Activated CD4-positive, CD25-positive, alpha-beta regulatory T cell treated with anti-CD3 and anti-CD28 coated beads, Interleukin-2, amount 50 U/mL, for 24 hours (primary cell): ENCODE results near the gene ROR2.

Experiments used
- ATAC-seq, 2 donors: fragments of 150-1000 bp; cut with Tn5 transposase; one replicate each; pipeline ENCODE4 v1.10.0; 2021; ENCODE audit warnings: mild to moderate bottlenecking in 1 of 2, moderate library complexity in 1 of 2

Gene ROR2

GRCh38 chr9:91900055-91900796 is 49.8 kb downstream of the ROR2 start:
- ATAC-seq: no peak

- no peak for ATAC-seq
These were observed 50.4 kb downstream of the ROR2 start for GRCh38 chr9:91899594-91899993.

- ATAC-seq: no peak
These were observed 50.8 kb downstream of the ROR2 start for GRCh38 chr9:91899219-91899563.

- no peak for ATAC-seq
These were observed 51.4 kb downstream of the ROR2 start for GRCh38 chr9:91898451-91899218.

DNA sequence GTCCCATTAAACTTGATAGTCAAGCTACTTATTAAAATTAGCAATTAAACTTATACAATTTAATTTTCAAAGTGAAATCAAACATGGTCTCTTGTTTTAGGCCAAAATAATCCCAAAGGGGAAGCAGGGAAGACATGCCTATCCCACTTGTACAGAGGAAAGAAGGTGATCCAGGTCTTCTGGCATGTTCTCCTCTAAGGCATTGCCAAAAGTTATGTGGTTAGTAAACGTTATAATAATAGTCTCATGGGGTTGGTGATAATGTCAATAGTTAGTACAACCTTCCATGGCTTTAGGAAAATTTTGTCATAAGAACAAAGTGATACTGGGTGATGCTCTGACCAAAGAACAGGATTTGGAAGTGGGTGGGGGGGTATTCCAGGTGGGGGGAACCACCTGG is 52.8 kb downstream of the ROR2 start:
- ATAC-seq: no peak

GRCh38 chr9:91896513-91897121 is 53.4 kb downstream of the ROR2 start:
- ATAC-seq: no peak

DNA sequence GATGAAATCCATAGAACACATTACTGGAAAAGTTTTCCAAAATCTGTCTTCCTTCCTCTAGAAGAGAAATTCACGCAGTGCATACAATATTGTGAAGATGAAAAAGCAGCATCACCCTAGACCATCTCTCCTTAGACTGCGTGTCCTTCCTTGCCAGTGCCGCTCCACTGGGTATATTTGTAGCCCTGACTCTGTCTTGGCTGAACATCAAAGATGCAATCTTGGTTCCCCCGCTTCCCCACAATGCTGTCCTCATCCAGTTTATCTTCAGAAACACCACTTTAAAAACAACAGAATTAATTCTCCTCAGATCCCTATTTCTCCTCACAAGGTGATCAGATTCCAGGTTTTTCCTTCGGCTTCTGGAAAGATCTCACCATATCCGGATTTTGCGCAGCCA is 53.9 kb downstream of the ROR2 start:
- no peak for ATAC-seq

DNA sequence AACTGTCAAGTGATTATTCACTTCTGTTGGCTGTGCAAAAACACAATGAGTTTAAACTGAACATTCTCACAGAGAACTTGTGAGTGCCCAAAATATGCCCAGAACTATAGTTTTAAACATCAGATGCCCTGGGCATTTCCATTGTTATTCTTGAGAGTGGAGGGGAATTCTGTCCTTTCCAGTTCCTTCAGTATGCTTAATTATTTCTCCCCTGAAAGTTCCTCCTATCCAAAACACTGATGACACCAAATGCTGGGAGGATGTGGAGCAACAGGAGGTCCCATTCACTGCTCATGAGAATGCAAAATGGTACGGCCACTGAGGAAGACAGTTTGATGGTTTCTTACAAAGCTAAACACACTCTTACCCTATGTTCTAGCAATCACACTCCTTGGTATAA is 55.5 kb downstream of the ROR2 start:
- no peak for ATAC-seq

- no peak for ATAC-seq
These were observed 56.0 kb downstream of the ROR2 start for GRCh38 chr9:91894023-91894422.

GRCh38 chr9:91891915-91892314 is 58.1 kb downstream of the ROR2 start:
- ATAC-seq: no peak

DNA sequence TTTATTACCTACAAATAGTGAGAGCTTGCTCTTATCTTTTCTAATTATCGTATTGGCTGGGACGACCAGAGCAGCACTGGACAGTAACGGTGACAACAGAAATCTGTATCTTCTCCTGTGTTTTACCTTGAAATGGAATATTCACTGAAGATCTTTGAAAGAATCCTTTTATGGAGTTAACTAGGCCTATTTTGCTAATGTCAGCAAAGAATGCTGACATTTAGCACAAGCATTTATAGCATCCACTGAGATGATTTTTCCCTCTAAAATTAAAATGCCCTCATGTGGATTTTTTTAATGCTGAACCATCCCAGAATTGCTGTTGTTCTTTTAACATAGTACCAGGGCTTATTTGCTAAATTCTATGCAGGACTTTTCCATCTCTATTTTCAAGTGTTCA is 59.4 kb downstream of the ROR2 start:
- no peak for ATAC-seq

- no peak for ATAC-seq
These were observed 60.7 kb downstream of the ROR2 start for GRCh38 chr9:91889161-91889911.

DNA sequence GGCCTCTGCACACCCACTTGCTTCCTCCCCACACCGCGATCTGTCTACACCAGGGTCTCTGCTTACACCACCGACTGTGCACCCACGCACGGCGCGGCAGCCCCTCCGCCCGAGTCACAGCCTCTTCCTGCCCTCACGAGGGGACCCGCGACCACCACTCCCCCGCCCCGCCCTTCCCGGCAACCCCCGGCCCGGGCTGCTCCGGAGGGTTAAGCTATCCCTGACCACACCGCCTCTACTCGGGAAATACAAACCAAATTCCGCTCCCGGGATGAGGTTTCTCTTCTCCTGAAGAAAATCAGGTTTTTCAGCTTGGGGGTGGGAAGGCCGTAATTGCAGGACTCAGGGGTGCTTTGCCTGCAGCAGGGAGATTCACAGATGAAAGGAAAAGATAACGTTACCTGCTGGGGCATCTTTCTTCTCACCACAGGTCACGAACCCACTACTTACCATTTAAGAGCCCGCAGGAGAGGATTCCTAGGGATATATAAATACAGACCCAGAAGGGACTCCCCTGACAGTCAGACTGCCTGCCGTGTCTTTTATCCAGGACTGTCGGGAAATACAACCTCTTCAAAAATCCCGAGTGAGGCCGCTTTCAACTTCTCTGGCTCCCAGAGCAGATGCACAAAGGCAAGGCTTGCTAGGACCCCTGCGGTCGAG is 63.5 kb downstream of the ROR2 start:
- no peak for ATAC-seq

DNA sequence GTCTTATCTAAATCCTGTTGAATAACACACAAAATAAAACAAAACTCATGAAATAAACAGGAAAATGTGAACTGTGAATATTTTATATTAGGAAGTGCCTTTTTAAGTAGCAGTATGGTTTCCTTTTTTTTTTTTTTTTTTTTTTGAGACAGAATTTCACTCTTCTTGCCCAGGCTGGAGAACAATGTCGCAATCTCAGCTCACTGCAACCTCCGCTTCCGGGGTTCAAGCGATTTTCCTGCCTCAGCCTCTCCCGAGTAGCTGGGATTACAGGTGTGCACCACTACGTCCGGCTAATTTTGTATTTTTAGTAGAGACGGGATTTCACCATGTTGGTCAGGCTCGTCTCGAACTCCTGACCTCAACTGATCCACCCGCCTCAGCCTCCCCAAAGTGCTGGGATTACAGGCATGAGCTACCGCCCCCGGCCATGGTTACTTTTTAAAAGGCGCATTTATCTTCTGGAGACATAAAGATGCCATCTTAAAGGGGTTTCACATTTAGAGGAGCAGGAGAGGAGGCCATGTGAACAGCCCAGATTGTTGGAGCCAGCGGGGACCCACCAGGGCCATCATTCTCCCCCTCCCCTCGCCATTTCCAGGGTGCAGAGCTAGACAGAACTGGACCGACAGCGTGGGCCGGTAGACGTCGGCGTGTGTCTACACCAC is 64.1 kb downstream of the ROR2 start:
- ATAC-seq: no peak

- no peak for ATAC-seq
These were observed 65.0 kb downstream of the ROR2 start for GRCh38 chr9:91884696-91885687.

- no peak for ATAC-seq
These were observed 65.9 kb downstream of the ROR2 start for GRCh38 chr9:91884153-91884552.

- ATAC-seq: no peak
These were observed 66.5 kb downstream of the ROR2 start for GRCh38 chr9:91883503-91883902.

- no peak for ATAC-seq
These were observed 67.4 kb downstream of the ROR2 start for GRCh38 chr9:91882627-91883026.

DNA sequence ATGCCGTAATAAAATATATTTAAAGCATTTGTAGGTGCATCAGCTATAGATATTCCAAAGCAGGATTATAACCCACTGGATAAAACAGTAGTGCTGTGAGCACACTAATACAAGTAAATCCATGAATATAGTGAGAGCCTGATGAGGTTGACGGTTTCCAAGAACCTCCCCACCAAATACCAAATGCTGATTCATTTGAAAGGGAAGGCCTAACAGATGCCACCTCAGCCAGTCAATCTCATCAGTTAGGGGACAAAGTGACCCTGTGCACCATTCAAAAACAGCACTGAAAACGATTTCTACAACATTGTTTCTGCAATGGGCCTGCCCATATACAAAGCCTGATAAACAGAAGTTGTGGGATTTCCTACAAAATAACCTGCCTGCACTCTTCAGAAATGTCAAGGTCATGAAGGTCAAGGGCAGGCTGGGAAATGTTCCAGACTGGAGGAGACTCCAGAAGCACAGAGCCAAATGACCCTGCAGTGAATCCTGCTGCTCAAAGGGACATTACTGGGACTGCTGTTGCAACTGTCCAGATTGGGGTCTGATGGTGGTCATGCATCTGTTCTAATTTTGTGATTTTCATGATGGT is 69.6 kb downstream of the ROR2 start:
- ATAC-seq: no peak

DNA sequence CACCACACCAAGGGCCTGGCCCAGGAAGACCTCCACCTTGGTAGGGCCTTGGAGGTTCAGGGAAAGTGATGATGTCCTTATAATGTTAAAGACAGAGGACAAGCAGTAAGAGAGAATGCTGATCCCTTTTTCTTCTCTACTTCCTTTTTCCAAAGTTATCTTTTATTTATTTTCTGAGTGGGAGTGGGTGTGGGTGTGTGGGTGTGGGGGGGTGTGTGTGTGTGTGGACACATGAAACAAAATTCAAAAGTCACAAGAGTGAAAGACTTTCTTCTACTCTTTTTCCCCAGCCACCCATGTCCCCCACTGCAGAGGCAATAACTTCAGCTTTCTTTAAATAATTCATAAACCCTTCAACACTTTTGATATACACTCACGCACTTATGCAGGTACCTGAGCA is 70.8 kb downstream of the ROR2 start:
- ATAC-seq: no peak
